MM.1S (cell line): Measurements from ENCODE around the gene ARHGAP11A.

Source experiments
- DNase-seq: peaks from one replicate; pipeline ENCODE4 v3.0.0-alpha.2; 2015
- H2AFZ ChIP-seq: fragments of 300-600 bp; sonication (generic); 2 replicates; pipeline ENCODE4 v1.6.0; 2016; ENCODE audit warnings: antibody characterized with exemption, low read length
- H3F3A ChIP-seq: fragments of 300-600 bp; sonication (generic); 2 replicates; pipeline ENCODE4 v1.6.1; 2016; ENCODE audit warnings: mild to moderate bottlenecking, antibody characterized with exemption, low read length, moderate library complexity, mixed read lengths; ENCODE audit not compliant: insufficient read depth
- H3K27ac ChIP-seq: fragments of 300-600 bp; sonication (generic); 2 replicates; pipeline ENCODE4 v1.5.1; 2016; ENCODE audit warnings: mild to moderate bottlenecking, low read length
- H3K27me3 ChIP-seq: fragments of 300-600 bp; sonication (generic); replicated peaks from 2 replicates; pipeline ENCODE4 v1.6.0; 2016; ENCODE audit warnings: low read length; ENCODE audit not compliant: insufficient read depth
- H3K36me3 ChIP-seq: fragments of 300-600 bp; sonication (generic); replicated peaks from 2 replicates; pipeline ENCODE4 v1.6.1; 2016; ENCODE audit warnings: mild to moderate bottlenecking, low read length, mixed read lengths; ENCODE audit not compliant: insufficient read depth
- H3K4me1 ChIP-seq: fragments of 300-600 bp; sonication (generic); 2 replicates; pipeline ENCODE4 v1.6.1; 2016; ENCODE audit warnings: low read length, mixed read lengths
- H3K4me2 ChIP-seq: fragments of 300-600 bp; sonication (generic); 2 replicates; pipeline ENCODE4 v1.6.0; 2016; ENCODE audit warnings: low read depth, low read length
- H3K4me3 ChIP-seq: fragments of 300-600 bp; sonication (generic); 2 replicates; pipeline ENCODE4 v1.5.1; 2016; ENCODE audit warnings: low read length, mixed read lengths
- H3K79me2 ChIP-seq: fragments of 300-600 bp; sonication (generic); 2 replicates; pipeline ENCODE4 v1.6.1; 2016; ENCODE audit warnings: mixed run types, low read length, mixed read lengths
- H3K9ac ChIP-seq: fragments of 300-600 bp; sonication (generic); 2 replicates; pipeline ENCODE4 v1.6.1; 2016; ENCODE audit warnings: low read length, mixed read lengths
- H3K9me2 ChIP-seq: fragments of 300-600 bp; sonication (generic); replicated peaks from 2 replicates; pipeline ENCODE4 v1.6.1; 2016; ENCODE audit warnings: mild to moderate bottlenecking, low read length, mixed read lengths; ENCODE audit not compliant: insufficient read depth
- H3K9me3 ChIP-seq: fragments of 300-600 bp; sonication (generic); replicated peaks from 2 replicates; pipeline ENCODE4 v1.6.1; 2016; ENCODE audit warnings: mild to moderate bottlenecking, low read length, mixed read lengths; ENCODE audit not compliant: insufficient read depth
- H4K20me1 ChIP-seq: fragments of 300-600 bp; sonication (generic); 2 replicates; pipeline ENCODE4 v1.6.1; 2016; ENCODE audit warnings: mild to moderate bottlenecking, low read length, moderate library complexity, mixed read lengths; ENCODE audit not compliant: insufficient read depth
- CTCF ChIP-seq: fragments of 300-600 bp; sonication (generic); IDR thresholded peaks from 2 replicates; pipeline ENCODE4 v1.5.1; 2016; ENCODE audit warnings: antibody characterized with exemption, low read length, mixed read lengths
- EZH2 ChIP-seq: fragments of 300-600 bp; sonication (generic); optimal IDR thresholded peaks from 2 replicates; pipeline ENCODE3; 2017; ENCODE audit warnings: low read depth, mild to moderate bottlenecking, antibody characterized with exemption, low read length, mixed read lengths
- EZH2phosphoT487 ChIP-seq: fragments of 300-600 bp; sonication (generic); IDR thresholded peaks from 2 replicates; pipeline ENCODE4 v1.6.1; 2018; ENCODE audit warnings: antibody characterized with exemption, low read length

ARHGAP11A gene

GRCh38 chr15:32682977-32683630, 67.8 kb downstream of the ARHGAP11A start:
- Histone ChIP-seq H3K36me3 (no peaks in the 10 kb centered on the region), H3K27me3 (no peaks in the 10 kb centered on the region), H3K9ac (no peak overlapping the region), H3K4me3 (no peak overlapping the region), H4K20me1 (no peaks in the 10 kb centered on the region), H3K4me2 (no peak overlapping the region), H3K9me3 (no peaks in the 10 kb centered on the region), H3K4me1 (no peaks in the 10 kb centered on the region), H3K27ac (no peak overlapping the region), H2AFZ (no peak overlapping the region), H3K9me2 (no peaks in the 10 kb centered on the region), H3K79me2 (no peaks in the 10 kb centered on the region), H3F3A (no peaks in the 10 kb centered on the region)
- no peak for DNase-seq
- no peak for TF ChIP-seq EZH2
- TF ChIP-seq EZH2phosphoT487: no peak
- TF ChIP-seq CTCF: no peak

GRCh38 chr15:32683906-32684584, 68.7 kb downstream of the ARHGAP11A start:
- no peaks in the 10 kb centered on the region for H3F3A ChIP-seq
- no peak for TF ChIP-seq CTCF
- TF ChIP-seq EZH2phosphoT487: no peak
- TF ChIP-seq EZH2: no peak
- H3K9me2 ChIP-seq: no peaks in the 10 kb centered on the region
- no peak overlapping the region for H3K4me3 ChIP-seq
- no peaks in the 10 kb centered on the region for H3K27me3 ChIP-seq
- H3K4me2 ChIP-seq: no peak overlapping the region
- no peaks in the 10 kb centered on the region for H3K9me3 ChIP-seq
- no peaks in the 10 kb centered on the region for H4K20me1 ChIP-seq
- no peak overlapping the region for H2AFZ ChIP-seq
- no peak overlapping the region for H3K9ac ChIP-seq
- H3K79me2 ChIP-seq: no peaks in the 10 kb centered on the region
- H3K36me3 ChIP-seq: no peaks in the 10 kb centered on the region
- no peak for DNase-seq
- no peaks in the 10 kb centered on the region for H3K4me1 ChIP-seq
- no peak overlapping the region for H3K27ac ChIP-seq

- DNase-seq: no peak
- H3K4me3 ChIP-seq: no peak overlapping the region
- H3K27ac ChIP-seq: no peak overlapping the region
- H3K9me3 ChIP-seq: no peaks in the 10 kb centered on the region
- H4K20me1 ChIP-seq: no peaks in the 10 kb centered on the region
- TF ChIP-seq CTCF: no peak
- TF ChIP-seq EZH2: no peak
- no peak for TF ChIP-seq EZH2phosphoT487
- H3K4me1 ChIP-seq: no peaks in the 10 kb centered on the region
- H3K4me2 ChIP-seq: no peak overlapping the region
- H2AFZ ChIP-seq: no peak overlapping the region
- H3F3A ChIP-seq: no peaks in the 10 kb centered on the region
- no peaks in the 10 kb centered on the region for H3K36me3 ChIP-seq
- H3K9ac ChIP-seq: no peak overlapping the region
- no peaks in the 10 kb centered on the region for H3K79me2 ChIP-seq
- H3K9me2 ChIP-seq: no peaks in the 10 kb centered on the region
- H3K27me3 ChIP-seq: no peaks in the 10 kb centered on the region
These were observed 70.3 kb downstream of the ARHGAP11A start for GRCh38 chr15:32685576-32685975.
